Suprapubic skin (tissue), 3 donors: ENCODE data around the gene ONECUT3.

ENCODE experiments used
- EP300 ChIP-seq: sonication (generic); formaldehyde crosslinking; IDR thresholded peaks from one replicate; pipeline ENCODE4 v1.6.1; 2017; ENCODE audit warnings: antibody characterized with exemption
- POLR2A ChIP-seq, 2 donors: fragments of 450-650 bp; IDR thresholded peaks; one replicate each; pipeline ENCODE4 v1.6.1; 2017; ENCODE audit warnings: antibody characterized with exemption in 2 of 2, mild to moderate bottlenecking in 2 of 2, moderate library complexity in 2 of 2
- TF ChIP-seq, protein P1 (sequence below), 2 donors: fragments of 200-600 bp in 1 of 2; fragments of 450-650 bp in 1 of 2; sonication (generic) in 1 of 2; IDR thresholded peaks; one replicate each; pipeline ENCODE4 v1.5.1; 2016 to 2019; ENCODE audit warnings: antibody characterized with exemption in 2 of 2, mild to moderate bottlenecking in 1 of 2, moderate library complexity in 1 of 2

DNA sequence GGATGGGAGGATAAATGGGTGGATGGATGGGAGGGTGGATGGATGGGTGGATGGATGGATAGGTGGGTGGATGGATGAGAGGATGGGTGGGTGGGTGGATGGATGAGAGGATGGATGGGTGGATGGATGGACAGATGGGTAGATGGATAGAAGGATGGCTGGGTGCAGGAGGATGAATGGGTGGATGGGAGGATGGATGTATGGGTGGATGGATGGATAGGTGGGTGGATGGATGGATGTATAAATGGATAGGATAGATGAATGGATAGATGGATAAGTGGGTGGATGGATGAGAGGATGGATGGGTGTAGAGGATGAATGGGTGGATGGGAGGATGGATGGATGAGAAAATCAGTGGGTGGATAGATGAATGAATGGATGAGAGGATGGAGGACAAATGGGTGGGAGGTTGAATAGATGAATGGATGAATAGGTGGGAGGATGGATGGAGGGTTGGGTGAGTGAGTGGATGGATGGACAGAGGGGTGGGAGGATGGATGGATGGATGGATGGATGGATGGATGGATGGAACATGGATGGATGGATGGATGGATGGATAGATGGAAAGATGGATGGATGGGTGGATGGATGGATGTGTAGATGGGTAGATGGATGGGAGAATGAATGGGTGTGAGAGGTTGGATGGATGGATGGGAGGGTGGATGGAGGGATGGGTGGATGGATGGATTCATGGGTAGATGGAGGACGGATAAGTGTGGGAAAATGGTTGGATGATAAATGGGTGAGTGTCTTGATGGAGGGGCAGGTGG lies 35.9 kb upstream of the ONECUT3 start:
- TF ChIP-seq POLR2A (IDR thresholded peaks at IDR 0.05) (no peak), EP300 (no peak)
- TF ChIP-seq, protein P1, sequence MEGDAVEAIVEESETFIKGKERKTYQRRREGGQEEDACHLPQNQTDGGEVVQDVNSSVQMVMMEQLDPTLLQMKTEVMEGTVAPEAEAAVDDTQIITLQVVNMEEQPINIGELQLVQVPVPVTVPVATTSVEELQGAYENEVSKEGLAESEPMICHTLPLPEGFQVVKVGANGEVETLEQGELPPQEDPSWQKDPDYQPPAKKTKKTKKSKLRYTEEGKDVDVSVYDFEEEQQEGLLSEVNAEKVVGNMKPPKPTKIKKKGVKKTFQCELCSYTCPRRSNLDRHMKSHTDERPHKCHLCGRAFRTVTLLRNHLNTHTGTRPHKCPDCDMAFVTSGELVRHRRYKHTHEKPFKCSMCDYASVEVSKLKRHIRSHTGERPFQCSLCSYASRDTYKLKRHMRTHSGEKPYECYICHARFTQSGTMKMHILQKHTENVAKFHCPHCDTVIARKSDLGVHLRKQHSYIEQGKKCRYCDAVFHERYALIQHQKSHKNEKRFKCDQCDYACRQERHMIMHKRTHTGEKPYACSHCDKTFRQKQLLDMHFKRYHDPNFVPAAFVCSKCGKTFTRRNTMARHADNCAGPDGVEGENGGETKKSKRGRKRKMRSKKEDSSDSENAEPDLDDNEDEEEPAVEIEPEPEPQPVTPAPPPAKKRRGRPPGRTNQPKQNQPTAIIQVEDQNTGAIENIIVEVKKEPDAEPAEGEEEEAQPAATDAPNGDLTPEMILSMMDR (IDR thresholded peaks at IDR 0.05), result no peak
